Mucosa of gallbladder (tissue), 1 donor: ENCODE data around the gene CACTIN. TPM values are rescaled to one million over a fixed set of nuclear protein-coding genes. Genes with fewer than 3 reads are reported as not detected.
"Not testable (repeated sequence)": the region's sequence is repeated elsewhere in the genome, so short reads cannot be mapped to it uniquely, and the experiment has no call there.

ENCODE experiments used
- DNase-seq: peaks from one replicate; pipeline ENCODE4 v3.0.0-alpha.2; 2020; ENCODE audit warnings: low spot score
- total RNA-seq: library from RNA; stranded (reverse); gene quantifications from one replicate; pipeline ENCODE4 v1.2.1, GENCODE V29; 2021
- donor health status: DM: no; HTN: no; CAD: no.

CACTIN gene
- total RNA-seq, 1 donor from 2014 or later: 25.8 TPM

DNA sequence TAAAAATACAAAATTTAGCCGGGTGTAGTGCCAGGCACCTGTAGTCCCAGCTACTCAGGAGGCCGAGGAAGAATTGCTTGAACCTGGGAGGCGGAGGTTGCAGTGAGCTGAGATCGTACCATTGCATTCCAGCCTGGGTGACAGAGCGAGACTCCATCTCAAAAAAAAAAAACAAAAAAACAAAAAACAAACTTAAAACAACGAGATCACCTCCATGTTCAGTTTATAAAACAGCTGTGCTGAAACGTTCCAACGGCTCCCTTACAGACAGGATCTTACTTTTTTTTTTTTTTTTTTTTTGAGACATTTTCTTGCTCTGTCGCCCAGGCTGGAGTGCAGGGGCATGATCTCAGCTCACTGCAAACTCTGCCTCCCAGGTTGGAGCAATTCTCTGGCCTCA, 2.2 kb upstream of the CACTIN start:
- DNase-seq: not testable (repeated sequence)

DNA sequence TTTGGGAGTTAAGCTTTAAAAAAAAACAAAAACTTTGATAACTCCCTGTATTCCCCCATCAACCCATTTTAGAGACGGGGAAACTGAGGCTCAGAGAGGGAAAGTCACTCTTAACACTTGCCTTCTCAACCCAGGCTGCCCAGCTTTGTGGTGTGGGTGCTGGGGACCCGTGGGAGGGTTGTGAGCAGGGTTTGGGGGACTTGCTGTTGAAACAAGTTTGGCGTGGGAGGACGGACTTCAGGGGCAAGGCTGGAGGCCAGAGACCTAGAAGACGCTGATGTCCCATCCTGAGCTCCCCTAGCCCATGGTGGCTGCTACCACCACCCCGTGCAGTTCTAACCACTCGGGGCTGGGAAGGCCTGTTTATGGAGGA, 747 bp upstream of the CACTIN start:
- DNase-seq: no peak

DNA sequence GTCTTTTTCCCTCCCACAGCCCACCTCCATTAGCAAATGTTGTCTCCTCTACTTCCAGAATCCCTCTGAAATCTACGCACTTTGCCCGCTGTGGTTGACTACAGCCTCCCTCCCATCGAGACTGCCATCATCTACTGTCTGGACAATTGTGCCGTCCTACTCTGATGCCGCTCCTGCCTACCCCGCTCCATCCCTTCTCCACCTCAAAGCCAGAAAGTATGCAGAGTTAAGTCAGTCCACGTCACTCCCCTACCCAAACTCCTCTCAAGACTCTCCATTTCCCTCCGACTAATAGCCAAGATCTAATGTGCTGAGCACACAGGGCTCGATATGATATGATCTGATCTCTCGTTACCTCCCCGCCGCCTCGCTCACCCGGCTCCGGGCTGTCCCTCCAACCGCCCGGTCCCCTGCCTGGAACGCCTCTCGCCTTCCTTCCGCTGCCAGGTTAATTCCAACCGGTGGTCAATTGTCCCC, 556 bp downstream of the CACTIN start:
- no peak for DNase-seq

DNA sequence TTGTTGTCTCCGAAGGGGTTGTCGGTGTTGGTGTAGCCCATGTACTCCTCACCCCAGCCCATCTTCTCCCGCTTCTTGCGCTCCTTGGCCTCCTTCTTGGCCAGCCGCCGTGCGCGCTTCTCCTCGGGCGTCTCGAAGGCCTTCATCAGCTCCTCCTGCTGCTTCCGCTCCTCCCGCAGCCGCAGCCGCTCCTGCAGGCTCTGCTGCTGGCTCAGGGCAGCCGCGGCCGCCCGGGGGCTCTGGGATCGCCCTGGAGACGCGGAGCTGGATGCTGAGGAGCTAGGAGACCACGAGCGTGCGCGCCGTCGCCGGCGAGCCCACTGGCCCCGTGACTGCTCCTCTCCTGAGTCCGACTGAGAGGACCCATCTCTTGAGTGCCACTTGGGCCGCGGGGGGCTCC, 2.9 kb downstream of the CACTIN start:
- DNase-seq: no peak

DNA sequence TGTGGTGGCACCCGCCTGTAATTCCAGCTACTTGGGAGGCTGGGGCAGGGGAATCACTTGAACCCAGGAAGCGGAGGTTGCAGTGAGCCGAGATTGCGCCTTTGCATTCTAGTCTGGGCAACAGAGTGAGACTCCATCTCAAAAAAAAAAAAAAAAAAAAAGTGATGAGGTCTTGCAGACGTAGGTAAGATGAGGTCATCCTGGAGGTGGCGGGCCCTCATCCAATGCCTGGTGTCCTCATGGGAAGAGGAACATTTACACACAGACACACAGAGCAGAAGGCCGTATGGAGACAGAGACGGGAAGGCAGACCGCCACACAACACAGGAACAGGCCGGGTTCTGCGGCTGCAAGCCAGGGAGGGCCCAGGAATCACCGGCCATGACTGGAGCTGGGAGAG, 4.4 kb downstream of the CACTIN start:
- no peak for DNase-seq

DNA sequence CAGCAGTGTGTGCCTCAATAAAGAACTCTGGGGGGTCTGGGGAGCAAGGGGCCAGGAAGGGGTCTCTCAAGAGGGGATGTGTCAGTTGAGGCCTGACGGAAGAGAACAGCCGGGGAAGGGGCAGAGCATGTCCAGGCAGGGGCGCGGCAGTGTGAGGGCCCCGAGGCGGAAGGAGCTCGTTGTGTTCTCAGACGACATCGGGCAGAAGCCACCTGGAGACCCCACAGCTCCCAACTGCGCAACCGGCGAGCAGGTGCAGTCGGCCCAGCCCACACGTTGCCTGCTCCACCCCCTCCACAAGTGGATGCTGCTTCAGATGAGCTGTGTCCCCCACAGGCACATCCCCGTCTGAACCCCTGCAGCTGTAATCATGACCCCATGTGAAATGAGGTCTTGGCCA, 4.9 kb downstream of the CACTIN start:
- DNase-seq: no peak

DNA sequence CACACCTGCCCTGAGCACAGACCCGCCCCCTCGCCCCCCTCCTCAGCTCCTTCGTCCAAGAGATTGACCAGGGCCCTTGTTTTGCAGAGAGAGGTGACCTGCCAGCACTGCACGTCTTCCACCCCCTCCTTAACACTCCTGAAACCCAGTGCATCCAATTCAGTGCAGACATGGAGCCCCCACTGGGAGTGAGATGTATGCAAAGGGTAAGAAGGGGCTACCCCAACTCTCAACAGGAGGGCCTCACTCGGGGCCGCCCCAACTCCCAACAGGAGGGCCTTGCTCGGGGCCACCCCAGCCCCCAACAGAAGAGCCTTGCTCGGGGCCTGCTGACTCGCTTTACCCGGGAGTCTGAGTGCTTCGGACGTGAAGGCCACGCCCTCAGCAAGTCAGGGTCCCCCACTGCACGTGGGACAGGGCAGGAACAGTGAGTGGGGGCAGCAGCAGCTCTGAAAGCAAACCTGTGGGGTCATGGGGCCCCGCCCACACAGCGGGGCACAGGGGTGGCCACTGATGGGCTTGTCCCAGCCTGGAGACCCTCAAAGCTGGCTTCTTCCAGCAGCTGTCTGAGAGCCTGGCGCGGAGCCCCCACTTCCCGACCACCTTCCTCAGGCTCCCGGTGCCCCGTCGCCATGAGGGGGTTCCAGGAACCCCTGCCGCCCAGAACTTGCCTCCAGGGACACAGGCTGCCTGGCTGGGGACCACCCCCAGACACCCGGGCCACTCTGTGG, 5.6 kb downstream of the CACTIN start:
- DNase-seq: no peak

DNA sequence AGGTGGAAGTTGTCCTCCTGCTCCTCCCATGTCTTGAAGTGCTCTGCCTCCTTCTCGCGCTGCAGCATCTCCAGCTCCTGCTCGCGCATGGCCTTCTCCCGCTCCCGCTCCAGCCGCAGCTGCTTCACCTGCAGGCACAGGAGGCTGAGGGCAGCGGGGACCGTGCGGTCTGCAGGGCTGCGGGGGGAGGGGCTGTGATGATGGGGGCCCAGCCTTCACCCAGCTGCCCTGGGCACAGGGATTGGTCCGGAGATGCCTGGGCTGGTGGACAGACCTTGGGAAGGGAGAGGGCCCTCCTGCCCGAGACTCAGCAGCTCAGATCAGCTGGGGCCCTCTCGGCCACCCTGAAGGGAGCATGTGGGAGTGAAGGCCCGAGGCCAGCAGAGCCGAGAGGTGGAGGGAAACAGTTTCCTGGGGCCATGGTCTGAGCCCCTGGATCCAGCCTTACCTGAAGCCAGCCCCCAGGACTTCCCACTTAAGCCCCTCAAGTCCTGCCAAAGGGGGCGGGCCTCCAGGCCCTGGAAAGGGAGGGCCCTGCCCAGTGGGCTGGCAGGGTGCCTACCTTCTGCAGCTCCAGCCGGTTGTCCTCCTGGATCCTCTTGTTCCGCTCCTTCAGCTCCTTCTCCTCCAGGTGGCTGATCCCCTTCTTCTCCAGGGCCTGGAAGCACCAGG, 6.3 kb downstream of the CACTIN start:
- DNase-seq: no peak

DNA sequence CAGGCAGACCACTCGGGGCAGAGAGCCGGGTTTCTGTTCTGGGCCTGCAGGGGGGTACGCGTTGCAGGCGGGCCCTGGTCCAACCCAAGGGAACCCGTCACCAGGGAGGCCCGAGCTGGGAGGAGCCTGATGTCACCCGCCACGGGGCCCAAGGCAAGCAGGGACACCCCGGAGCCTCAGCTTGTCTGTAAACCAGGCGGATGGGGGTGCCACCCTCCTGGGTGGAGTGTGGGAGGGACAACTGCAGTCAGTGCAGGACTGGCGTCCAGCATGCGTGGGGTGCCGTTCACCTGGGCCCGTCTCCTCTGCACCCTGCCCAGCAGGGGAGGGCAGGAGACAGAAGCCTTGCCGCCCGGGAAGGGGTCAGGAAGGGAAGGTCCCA, 7.0 kb downstream of the CACTIN start:
- no peak for DNase-seq

DNA sequence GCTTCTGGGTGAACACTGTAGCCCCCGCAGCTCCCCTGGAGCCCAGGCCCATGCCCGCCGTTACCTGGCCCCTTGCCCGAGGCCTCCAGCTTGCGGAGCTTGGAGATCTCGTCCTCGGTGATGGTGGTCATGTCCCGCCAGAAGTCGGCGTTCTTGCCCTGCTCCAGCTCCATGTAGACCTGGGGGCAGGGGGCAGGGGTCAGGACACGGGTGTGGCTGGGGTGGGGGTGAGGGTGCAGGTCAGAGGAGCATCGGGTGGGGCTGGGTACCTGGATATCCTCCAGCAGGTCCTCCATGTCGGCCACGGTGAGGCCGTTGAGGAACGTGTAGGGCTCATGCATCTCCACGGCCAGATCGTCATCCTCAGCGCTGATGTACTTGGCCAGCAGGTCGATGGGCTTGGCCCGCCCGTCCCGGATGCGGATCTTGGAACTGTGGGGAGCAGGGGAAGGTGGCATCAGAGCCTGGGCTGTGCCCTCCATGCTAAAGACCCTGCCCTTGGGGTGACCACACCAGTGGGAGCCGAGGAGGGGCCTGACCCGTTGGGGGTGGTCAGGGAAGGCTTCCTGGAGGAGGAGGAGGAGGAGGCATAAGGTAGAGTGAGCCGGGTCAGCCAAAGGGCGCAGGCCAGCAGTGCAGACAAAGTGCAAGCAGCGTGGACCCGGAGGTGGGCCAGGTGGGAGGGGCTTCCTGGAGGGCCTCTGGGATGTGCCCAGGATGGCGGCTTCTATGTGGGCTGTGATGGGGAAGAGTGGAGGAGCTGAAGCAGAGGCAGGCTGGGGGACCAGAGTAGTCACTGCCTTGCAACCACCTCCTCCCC, 7.6 kb downstream of the CACTIN start:
- no peak for DNase-seq

DNA sequence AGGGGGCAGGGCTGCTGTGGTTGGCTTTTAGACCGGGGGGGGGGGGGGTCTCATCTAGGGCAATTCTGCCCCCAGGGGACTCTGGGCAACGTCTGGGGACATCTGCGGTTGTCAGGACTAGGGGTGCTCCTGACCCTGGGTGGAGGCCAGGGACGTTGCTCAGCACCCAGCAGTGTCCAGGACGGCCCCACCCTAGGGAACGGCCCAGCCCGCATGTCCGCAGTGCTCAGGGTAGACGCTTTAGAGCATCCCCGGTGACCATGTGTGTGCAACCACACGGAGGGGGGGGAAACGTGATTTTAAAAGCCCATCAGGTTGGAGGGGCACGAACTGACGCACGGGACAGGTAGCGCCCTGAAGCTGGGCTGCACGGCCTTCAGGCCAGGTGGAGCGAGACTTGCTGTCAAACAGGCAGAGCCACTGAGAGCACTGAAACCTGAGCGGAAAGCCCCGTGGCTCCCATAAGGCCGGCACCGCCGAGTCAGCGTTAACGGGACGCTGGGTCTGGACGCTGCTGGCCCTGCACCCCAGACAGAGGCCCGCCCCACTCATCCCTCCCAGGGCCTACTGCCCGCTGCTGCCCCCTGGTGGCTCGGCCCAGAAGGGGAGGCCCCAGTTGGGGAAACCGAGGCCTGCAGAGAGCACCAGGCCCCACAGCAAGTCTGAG, 8.3 kb downstream of the CACTIN start:
- peak; percentile 57 for DNase-seq

DNA sequence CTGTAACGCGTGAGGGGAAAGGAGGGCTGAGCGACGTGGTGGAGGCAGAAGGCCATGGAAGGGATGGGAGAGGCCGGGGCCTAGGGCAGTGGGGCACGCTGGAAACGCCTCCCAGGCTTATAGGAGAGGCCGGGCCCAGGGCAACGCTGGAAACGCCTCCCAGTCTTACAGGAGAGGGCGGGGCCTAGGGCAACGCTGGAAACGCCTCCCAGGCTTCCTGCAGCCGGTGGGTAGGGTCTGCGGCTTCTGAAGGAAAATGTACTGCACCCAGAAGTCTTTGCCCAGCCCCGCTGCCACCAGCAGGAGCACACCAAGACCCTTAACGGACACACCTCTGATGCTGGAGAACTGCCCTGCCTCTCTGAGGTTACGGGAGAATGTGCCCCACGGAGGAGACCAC, 9.1 kb downstream of the CACTIN start:
- DNase-seq: no peak

DNA sequence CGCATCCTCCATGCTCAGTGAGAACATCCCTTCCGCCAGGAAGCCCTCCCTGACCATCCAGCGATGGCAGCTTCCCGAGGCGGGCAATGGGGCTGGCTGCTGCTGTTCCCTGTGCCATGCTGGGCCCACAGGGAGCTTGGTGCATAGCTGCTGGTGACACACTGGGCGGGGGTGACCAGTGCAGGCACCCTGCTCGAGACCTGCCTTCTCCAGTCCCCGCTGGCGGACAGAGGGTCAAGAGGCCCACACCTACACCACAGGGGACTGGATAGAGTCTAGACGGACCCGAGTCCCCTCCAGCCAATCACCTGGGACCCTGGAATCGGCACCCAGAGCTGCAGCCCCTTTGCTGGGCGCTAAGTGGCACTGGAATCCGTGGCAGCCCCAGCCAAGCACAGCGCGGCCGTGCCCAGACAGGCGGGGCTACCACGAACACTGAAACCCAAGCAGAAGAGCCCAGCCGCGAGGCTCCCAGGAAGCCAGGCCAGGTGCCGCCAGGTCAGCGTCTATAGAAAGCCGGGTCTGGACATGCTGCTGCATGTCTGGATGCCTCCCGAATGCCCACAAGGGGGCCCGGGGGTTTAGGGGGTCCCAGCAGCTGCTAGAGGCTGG, 11.0 kb downstream of the CACTIN start:
- DNase-seq: no peak

DNA sequence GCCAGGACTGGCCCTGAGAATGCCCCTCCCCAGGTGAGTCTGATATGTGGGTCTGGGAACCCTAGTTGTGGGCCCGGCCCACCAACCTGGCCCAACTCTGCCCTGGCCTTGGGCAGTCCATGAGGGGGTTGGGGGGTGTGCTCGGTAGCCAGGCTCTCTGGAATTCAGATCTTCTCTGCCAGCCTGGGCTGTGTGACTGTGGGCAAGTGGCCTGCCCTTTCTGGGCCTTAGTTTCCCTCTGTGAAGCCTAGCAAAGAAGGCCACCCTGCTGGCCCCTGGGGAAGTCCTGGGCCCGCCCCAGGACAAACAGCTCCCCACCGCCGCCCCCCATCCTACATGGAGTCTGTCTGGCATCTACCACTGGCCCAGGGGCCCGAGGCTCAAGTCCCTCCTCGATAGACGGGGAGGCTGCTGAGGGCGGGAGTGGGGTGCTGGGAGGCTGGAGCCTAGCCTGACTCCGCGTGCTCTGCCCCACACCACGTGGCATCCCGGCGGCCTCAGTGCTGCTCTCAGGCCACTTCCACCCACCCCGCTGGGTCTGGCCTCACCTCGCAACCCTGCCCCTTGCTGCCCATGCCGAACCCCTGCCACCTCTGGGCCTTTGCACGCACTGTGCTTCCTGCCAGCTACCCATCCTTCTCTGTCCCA, 11.6 kb downstream of the CACTIN start:
- DNase-seq: no peak

DNA sequence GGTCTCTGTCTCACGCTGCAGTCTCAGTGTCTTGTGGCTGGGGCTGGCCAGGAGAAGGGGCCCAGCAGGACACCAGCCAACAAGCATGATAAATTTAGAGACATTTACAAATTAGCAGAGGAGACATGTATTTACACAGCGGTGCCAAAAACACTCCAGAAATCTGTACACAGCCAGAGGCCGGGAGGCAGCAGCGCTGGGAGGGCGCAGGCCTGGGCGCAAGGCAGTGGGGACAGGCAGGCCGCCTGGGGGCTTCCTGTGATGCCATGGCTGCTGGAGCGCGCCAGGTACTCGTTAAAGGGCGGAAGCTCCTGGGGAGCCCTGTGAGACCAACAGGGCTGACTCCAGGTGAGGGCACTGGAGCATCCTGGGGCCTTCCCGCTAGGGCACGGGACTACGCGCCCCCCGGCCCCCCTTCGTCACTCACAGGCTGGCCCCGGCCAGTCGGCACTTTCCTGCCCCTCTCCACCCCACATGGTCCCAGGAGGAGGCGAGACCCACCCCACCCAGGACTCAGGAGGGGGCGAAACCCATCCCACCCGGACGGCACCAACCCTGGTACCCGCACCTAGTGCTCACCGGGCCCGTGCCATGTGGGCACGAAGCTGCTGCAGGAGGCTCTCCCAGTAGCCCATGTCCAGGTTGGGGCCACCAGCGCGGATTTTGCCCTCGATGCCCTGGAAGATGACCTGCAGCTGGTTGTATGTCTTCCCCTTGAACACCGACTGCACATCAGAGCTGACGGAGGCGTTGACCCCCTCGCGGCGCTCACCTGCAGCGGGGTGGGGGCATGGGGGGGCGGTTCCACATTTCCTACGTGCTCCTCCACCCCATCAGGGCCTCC, 12.6 kb downstream of the CACTIN start:
- no peak for DNase-seq

DNA sequence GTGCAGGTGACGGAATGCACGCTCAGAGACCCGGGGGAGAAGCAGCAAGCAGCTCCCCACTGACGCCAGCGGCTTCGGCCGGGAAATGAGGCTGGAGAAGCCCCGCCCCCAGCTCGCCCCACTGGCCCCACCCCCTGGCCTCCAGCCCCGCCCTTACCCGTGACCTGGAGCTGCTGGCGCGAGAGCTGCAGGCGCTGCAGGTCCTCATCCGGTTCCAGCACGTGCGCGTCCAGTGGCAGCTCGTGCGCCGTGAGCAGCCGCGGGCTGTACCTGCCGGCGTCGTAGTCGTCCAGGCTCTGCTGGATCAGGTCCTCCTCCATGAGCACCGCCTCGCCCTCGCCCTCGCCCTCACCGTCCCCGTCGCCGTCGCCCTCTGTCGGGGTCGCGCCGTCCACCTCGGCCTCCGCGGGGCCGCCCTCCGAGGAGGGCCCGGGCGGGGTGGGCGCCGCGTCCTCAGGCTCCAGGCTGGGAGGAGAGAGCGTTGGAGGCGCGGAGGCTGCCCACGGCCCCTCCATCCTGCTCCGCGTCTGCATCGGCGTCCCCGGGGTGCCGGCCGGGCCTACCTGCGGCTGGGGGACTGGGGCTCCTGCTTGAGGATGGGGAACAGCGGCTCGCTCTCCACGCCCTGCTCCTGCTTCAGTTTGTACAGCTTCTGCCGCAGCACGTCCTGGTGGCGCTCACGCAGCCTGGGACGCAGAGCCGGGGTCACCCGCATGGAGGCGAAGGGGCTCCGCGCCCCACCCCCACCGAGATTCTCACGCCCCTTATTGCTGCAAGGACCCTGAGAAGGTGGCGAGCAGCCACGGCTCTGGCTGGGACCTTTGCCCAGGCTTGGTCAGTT, 13.5 kb downstream of the CACTIN start:
- no peak for DNase-seq

DNA sequence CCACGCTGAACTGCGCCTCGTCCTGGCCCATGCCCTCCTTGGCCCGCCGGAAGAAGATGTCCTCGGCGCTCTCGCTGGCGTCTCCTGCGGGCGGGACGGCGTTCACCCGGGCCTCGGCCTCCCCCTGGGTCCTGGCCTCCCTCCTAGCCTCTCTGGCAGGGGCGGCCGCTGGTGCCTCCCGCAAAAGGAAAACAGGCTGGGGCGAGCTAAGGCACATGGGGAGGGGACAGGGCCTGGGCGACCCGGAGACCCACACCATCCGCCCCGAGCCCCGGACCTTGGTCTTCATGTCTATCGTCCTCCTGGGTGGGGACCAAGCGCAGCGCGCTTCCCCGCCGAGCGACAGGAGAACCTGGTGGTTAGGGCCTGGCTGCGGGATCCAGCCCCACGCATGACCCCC, 14.3 kb downstream of the CACTIN start:
- no peak for DNase-seq

DNA sequence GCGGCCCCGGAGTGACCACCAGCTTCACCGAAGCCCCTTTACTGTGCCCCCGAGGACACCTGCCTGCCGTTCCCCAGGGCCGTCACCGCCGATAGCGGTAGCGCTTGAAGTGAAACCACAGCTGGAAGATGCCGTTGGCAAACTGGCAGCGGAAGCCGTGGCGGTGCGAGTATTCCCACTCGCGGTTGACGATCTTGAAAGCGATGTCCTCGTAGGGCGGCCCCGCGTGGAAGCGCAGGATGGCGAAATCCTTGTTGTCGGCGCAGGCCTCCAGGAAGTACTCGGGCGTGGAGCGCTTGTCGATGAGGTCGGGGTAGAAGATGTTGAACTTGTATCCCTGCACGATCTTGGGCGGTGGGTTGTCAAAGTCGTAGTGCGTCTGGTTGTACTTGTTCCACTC, 14.7 kb downstream of the CACTIN start:
- DNase-seq: no peak
